DND-41 (cell line): ENCODE data around the gene SRSF3.

ENCODE experiments used
- ATAC-seq: fragments of 200-7000 bp; cut with Tn5 transposase; 3 replicates; pipeline ENCODE4 v1.9.1; 2021; ENCODE audit warnings: low read depth; ENCODE audit not compliant: insufficient read depth
- DNase-seq: peaks from one replicate; pipeline ENCODE4 v3.0.0-alpha.2; 2020
- H2AFZ ChIP-seq: 2 replicates; pipeline ENCODE4 v1.6.0; 2012; ENCODE audit warnings: low read depth, low read length
- H3K27ac ChIP-seq: 2 replicates; pipeline ENCODE4 v1.5.1; 2012; ENCODE audit warnings: low read length, inconsistent platforms
- H3K27me3 ChIP-seq: fragments of 200-600 bp; sonication (generic); 2 replicates; pipeline ENCODE4 v1.6.0; 2012; ENCODE audit warnings: low read length, mild to moderate bottlenecking, inconsistent platforms; ENCODE audit not compliant: insufficient read depth, poor library complexity
- H3K36me3 ChIP-seq: 2 replicates; pipeline ENCODE4 v1.5.1; 2012; ENCODE audit warnings: low read length, inconsistent platforms; ENCODE audit not compliant: insufficient read depth
- H3K4me1 ChIP-seq: 2 replicates; pipeline ENCODE4 v1.5.1; 2012; ENCODE audit warnings: mild to moderate bottlenecking, low read length; ENCODE audit not compliant: insufficient read depth
- H3K4me2 ChIP-seq: 2 replicates; pipeline ENCODE4 v1.6.0; 2012; ENCODE audit warnings: mild to moderate bottlenecking, moderate library complexity, low read length, inconsistent platforms; ENCODE audit not compliant: insufficient read depth
- H3K4me3 ChIP-seq, 2 experiments: fragments of 200-600 bp in 1 of 2; shearing (Covaris generic) in 1 of 2; 2 replicates each; pipeline ENCODE4 v1.5.1; 2012 to 2016; ENCODE audit warnings: inconsistent platforms in 2 of 2, low read length in 2 of 2, mild to moderate bottlenecking in 2 of 2, low read depth in 1 of 2, moderate library complexity in 1 of 2
- H3K79me2 ChIP-seq: 2 replicates; pipeline ENCODE4 v1.6.0; 2012; ENCODE audit warnings: low read length, inconsistent platforms; ENCODE audit not compliant: insufficient read depth
- H3K9ac ChIP-seq: 2 replicates; pipeline ENCODE4 v1.6.0; 2012; ENCODE audit warnings: low read depth, mild to moderate bottlenecking, inconsistent platforms, low read length, moderate library complexity
- H3K9me3 ChIP-seq: 2 replicates; pipeline ENCODE4 v1.5.1; 2012; ENCODE audit warnings: low read length, moderate library complexity, mild to moderate bottlenecking, inconsistent platforms; ENCODE audit not compliant: insufficient read depth, severe bottlenecking
- H4K20me1 ChIP-seq: 2 replicates; pipeline ENCODE4 v1.6.0; 2012; ENCODE audit warnings: low read length; ENCODE audit not compliant: insufficient read depth
- CTCF ChIP-seq: IDR thresholded peaks from 2 replicates; pipeline ENCODE4 v1.5.1; 2012; ENCODE audit warnings: borderline replicate concordance, low read length, moderate library complexity, mild to moderate bottlenecking; ENCODE audit not compliant: poor library complexity, severe bottlenecking; ENCODE audit errors: extremely low read depth
- EZH2 ChIP-seq: IDR thresholded peaks from 3 replicates; pipeline ENCODE4 v1.6.1; 2012; ENCODE audit warnings: borderline replicate concordance, low read depth, mild to moderate bottlenecking, moderate library complexity, low read length, inconsistent platforms; ENCODE audit not compliant: severe bottlenecking

SRSF3 gene

GRCh38 chr6:36618366-36619355, 24.5 kb downstream of the SRSF3 start:
- Histone ChIP-seq H3K9me3 (no peaks in the 10 kb centered on the region), H3K36me3 (peaks cover 6% of the 10 kb centered on the region; the same call in 1 of the 2 replicates), H2AFZ (no peak overlapping the region), H3K4me3 (no peak overlapping the region), H3K27me3 (no peaks in the 10 kb centered on the region), H3K4me2 (no peak overlapping the region), H4K20me1 (no peaks in the 10 kb centered on the region), H3K79me2 (no peaks in the 10 kb centered on the region), H3K9ac (no peak overlapping the region), H3K27ac (no peak overlapping the region), H3K4me1 (peaks cover 5% of the 10 kb centered on the region)
- no peak for TF ChIP-seq EZH2
- TF ChIP-seq CTCF, result no peak
- DNase-seq (no peak), ATAC-seq (no peak)

DNA sequence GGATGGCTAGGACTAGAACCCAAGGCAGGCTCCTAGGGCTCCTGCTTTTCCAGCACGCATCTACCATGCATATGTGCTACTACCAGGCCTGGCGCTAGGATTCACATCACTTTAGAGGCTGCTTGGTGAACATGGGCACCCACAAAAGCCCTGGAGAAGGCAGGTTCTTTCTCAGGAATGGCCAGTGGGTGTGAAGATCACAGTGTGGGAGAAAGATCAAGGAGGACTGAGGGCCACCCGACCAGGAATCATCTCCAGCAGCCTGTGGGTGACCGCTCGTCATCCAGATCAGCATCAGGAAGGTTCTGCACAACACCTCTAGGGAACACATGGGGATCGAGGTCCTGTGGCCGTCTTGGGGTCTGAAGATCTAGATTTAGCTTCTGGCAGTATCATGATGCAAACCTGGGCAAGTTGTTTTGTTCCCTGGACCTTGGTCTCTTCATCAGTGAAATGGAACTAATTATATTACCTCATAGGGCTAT, 27.3 kb downstream of the SRSF3 start:
- no peaks in the 10 kb centered on the region for H3K27me3 ChIP-seq
- no peaks in the 10 kb centered on the region for H3K79me2 ChIP-seq
- no peak for ATAC-seq
- no peak overlapping the region for H3K27ac ChIP-seq
- no peak overlapping the region for H3K4me2 ChIP-seq
- no peak for DNase-seq
- peaks cover 5% of the 10 kb centered on the region for H3K4me1 ChIP-seq
- H3K36me3 ChIP-seq, result no peaks in the 10 kb centered on the region
- H3K9me3 ChIP-seq, result no peaks in the 10 kb centered on the region
- H3K4me3 ChIP-seq, result no peak overlapping the region
- H3K9ac ChIP-seq, result no peak overlapping the region
- no peaks in the 10 kb centered on the region for H4K20me1 ChIP-seq
- no peak overlapping the region for H2AFZ ChIP-seq
- TF ChIP-seq EZH2, result no peak
- TF ChIP-seq CTCF, result no peak

GRCh38 chr6:36622901-36623546, 28.9 kb downstream of the SRSF3 start:
- no peaks in the 10 kb centered on the region for H3K9me3 ChIP-seq
- no peaks in the 10 kb centered on the region for H3K79me2 ChIP-seq
- H4K20me1 ChIP-seq, result no peaks in the 10 kb centered on the region
- H3K4me1 ChIP-seq, result peaks cover 5% of the 10 kb centered on the region
- ATAC-seq, result no peak
- TF ChIP-seq CTCF, result no peak
- TF ChIP-seq EZH2, result no peak
- no peaks in the 10 kb centered on the region for H3K27me3 ChIP-seq
- no peak for DNase-seq
- no peak overlapping the region for H3K9ac ChIP-seq
- H3K4me3 ChIP-seq, result no peak overlapping the region
- H3K36me3 ChIP-seq, result no peaks in the 10 kb centered on the region
- H2AFZ ChIP-seq, result no peak overlapping the region
- no peak overlapping the region for H3K27ac ChIP-seq
- H3K4me2 ChIP-seq, result no peak overlapping the region
